GM23338 (cell line): ENCODE data around the gene PRSS2. TPM values are rescaled to one million over a fixed set of nuclear protein-coding genes. Genes with fewer than 3 reads are reported as not detected.

Source experiments
- ATAC-seq: fragments of 200-7000 bp; cut with Tn5 transposase; 3 replicates; pipeline ENCODE4 v1.9.1; 2020
- DNase-seq: peaks from one replicate; pipeline ENCODE4 v3.0.0-alpha.2; 2015; ENCODE audit warnings: low spot score
- H2AFZ ChIP-seq: fragments of 200-600 bp; sonication (generic); 2 replicates; pipeline ENCODE4 v1.8.0; 2016; ENCODE audit warnings: antibody characterized with exemption, mild to moderate bottlenecking, moderate library complexity
- H3F3A ChIP-seq: fragments of 200-600 bp; sonication (generic); replicated peaks from 2 replicates; pipeline ENCODE4 v1.8.0; 2017; ENCODE audit warnings: antibody characterized with exemption, mixed run types, low read depth
- H3K27ac ChIP-seq: fragments of 200-600 bp; sonication (generic); 2 replicates; pipeline ENCODE4 v1.6.1; 2016; ENCODE audit warnings: low read depth
- H3K27me3 ChIP-seq: fragments of 200-600 bp; sonication (generic); 2 replicates; pipeline ENCODE4 v1.8.0; 2016; ENCODE audit warnings: mild to moderate bottlenecking, mixed run types, moderate library complexity; ENCODE audit not compliant: insufficient read depth
- H3K36me3 ChIP-seq: fragments of 200-600 bp; sonication (generic); 2 replicates; pipeline ENCODE4 v1.8.0; 2016; ENCODE audit warnings: mild to moderate bottlenecking; ENCODE audit not compliant: insufficient read depth
- H3K4me1 ChIP-seq: fragments of 200-600 bp; sonication (generic); 2 replicates; pipeline ENCODE4 v1.8.0; 2016; ENCODE audit warnings: mild to moderate bottlenecking, moderate library complexity; ENCODE audit not compliant: insufficient read depth
- H3K4me2 ChIP-seq: fragments of 200-600 bp; sonication (generic); 2 replicates; pipeline ENCODE4 v1.7.1; 2017; ENCODE audit warnings: mixed run types
- H3K4me3 ChIP-seq: fragments of 200-600 bp; sonication (generic); 2 replicates; pipeline ENCODE4 v1.6.1; 2016; ENCODE audit warnings: mixed run types
- H3K79me2 ChIP-seq: fragments of 200-600 bp; sonication (generic); replicated peaks from 2 replicates; pipeline ENCODE4 v1.8.0; 2017; ENCODE audit warnings: mild to moderate bottlenecking; ENCODE audit not compliant: insufficient read depth
- H3K9me2 ChIP-seq: fragments of 200-600 bp; sonication (generic); 2 replicates; pipeline ENCODE4 v1.8.0; 2017; ENCODE audit not compliant: insufficient read depth
- H4K20me1 ChIP-seq: fragments of 200-600 bp; sonication (generic); replicated peaks from 2 replicates; pipeline ENCODE4 v1.8.0; 2017; ENCODE audit warnings: mild to moderate bottlenecking; ENCODE audit not compliant: insufficient read depth
- H3K27ac Mint-ChIP-seq: 2 replicates; pipeline ENCODE4 v1.8.0; 2020; ENCODE audit warnings: inconsistent platforms, mild to moderate bottlenecking, moderate library complexity, mixed read lengths
- H3K27me3 Mint-ChIP-seq: 3 replicates; pipeline ENCODE4 v1.8.0; 2022; ENCODE audit warnings: low read depth, mild to moderate bottlenecking, moderate library complexity, mixed read lengths, inconsistent platforms; ENCODE audit not compliant: insufficient read depth, poor library complexity
- H3K36me3 Mint-ChIP-seq: 3 replicates; pipeline ENCODE4 v1.8.0; 2021; ENCODE audit warnings: low read depth, mild to moderate bottlenecking, inconsistent platforms, moderate library complexity, mixed read lengths
- H3K4me1 Mint-ChIP-seq: 3 replicates; pipeline ENCODE4 v1.8.0; 2020; ENCODE audit warnings: mild to moderate bottlenecking, inconsistent platforms, mixed read lengths
- H3K4me3 Mint-ChIP-seq: 3 replicates; pipeline ENCODE4 v1.8.0; 2021; ENCODE audit warnings: moderate library complexity, mild to moderate bottlenecking, inconsistent platforms, mixed read lengths
- H3K9me3 Mint-ChIP-seq: 3 replicates; pipeline ENCODE4 v1.8.0; 2020; ENCODE audit warnings: moderate library complexity, mild to moderate bottlenecking, inconsistent platforms, mixed read lengths
- CREB1 ChIP-seq: fragments of 250-450 bp; sonication (Bioruptor Pico); IDR thresholded peaks from 2 replicates; pipeline ENCODE4 v1.5.0; 2020; ENCODE audit warnings: low read depth, mild to moderate bottlenecking, moderate library complexity
- CTCF ChIP-seq, 2 experiments: fragments of 200-600 bp in 1 of 2; sonication (generic) in 1 of 2; conservative IDR thresholded peaks; 2 replicates each; pipeline versions ENCODE4 v1.5.1 to v1.6.1; 2016 to 2017; ENCODE audit warnings: antibody characterized with exemption in 2 of 2, low read depth in 2 of 2, mild to moderate bottlenecking in 2 of 2, moderate library complexity in 1 of 2
- ETS1 ChIP-seq: IDR thresholded peaks from 2 replicates; pipeline ENCODE4 v1.6.1; 2016; ENCODE audit warnings: antibody characterized with exemption
- EZH2phosphoT487 ChIP-seq: fragments of 200-600 bp; sonication (generic); IDR thresholded peaks from one replicate; pipeline ENCODE4 v1.8.1; 2018; ENCODE audit warnings: antibody characterized with exemption; ENCODE audit not compliant: unreplicated experiment
- NANOG ChIP-seq: IDR thresholded peaks from 2 replicates; pipeline ENCODE4 v1.6.1; 2016; ENCODE audit warnings: antibody characterized with exemption, borderline replicate concordance
- POLR2AphosphoS5 ChIP-seq: IDR thresholded peaks from 2 replicates; pipeline ENCODE4 v1.6.1; 2016; ENCODE audit warnings: antibody characterized with exemption, low read depth
- STAT1 ChIP-seq: IDR thresholded peaks from one replicate; pipeline ENCODE4 v1.6.1; 2016; ENCODE audit warnings: antibody characterized with exemption; ENCODE audit not compliant: unreplicated experiment
- ZNF114 ChIP-seq: fragments of 250-450 bp; sonication (Bioruptor Pico); IDR thresholded peaks from 2 replicates; pipeline ENCODE4 v1.5.0; 2020; ENCODE audit warnings: mild to moderate bottlenecking, moderate library complexity
- ZNF331 ChIP-seq: fragments of 250-450 bp; sonication (Bioruptor Pico); IDR thresholded peaks from 2 replicates; pipeline ENCODE4 v1.5.0; 2020; ENCODE audit warnings: low read depth, mild to moderate bottlenecking, moderate library complexity
- polyA plus RNA-seq: library from polyadenylated mRNA; unstranded; fragments of >200 nt; fragmentation: Nextera tagmentation; extraction: Ambion mirVana; gene quantifications from 2 replicates; pipeline ENCODE4 v1.2.1, GENCODE V29; 2016
- total RNA-seq: library from RNA; depleted of rRNA; stranded (reverse); fragments of >200 nt; shearing (Covaris generic); gene quantifications from 2 replicates; pipeline ENCODE4 v1.2.3, GENCODE V29; 2014
- TF ChIP-seq, protein P1 (sequence below): fragments of 250-450 bp; sonication (Bioruptor Pico); IDR thresholded peaks from 2 replicates; pipeline ENCODE4 v1.5.0; 2020; ENCODE audit warnings: mild to moderate bottlenecking, moderate library complexity

The PRSS2 gene
- total and polyA plus RNA-seq, 2 experiments from 2014 or later = not detected

DNA sequence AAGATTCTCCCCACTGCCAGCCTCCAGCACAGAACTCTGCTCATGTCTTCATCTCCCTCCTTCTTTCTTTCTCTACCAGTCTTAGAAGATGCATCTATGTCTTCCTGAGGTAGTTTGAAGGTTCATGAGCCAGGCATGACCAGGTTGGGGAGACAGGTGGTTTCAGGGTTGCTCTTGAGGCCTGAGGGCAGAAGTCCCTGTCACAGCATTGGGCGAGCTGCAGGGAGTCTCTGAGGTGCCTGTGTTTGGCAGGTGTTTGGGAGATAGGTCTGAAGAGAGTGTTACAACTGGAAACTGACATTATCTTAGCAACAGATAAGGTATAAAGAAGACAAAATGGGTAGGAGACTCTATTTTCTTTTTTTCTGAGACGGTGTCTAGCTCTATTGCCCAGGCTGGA lies 18.7 kb downstream of the PRSS2 start (continued):
- TF ChIP-seq, protein P1, sequence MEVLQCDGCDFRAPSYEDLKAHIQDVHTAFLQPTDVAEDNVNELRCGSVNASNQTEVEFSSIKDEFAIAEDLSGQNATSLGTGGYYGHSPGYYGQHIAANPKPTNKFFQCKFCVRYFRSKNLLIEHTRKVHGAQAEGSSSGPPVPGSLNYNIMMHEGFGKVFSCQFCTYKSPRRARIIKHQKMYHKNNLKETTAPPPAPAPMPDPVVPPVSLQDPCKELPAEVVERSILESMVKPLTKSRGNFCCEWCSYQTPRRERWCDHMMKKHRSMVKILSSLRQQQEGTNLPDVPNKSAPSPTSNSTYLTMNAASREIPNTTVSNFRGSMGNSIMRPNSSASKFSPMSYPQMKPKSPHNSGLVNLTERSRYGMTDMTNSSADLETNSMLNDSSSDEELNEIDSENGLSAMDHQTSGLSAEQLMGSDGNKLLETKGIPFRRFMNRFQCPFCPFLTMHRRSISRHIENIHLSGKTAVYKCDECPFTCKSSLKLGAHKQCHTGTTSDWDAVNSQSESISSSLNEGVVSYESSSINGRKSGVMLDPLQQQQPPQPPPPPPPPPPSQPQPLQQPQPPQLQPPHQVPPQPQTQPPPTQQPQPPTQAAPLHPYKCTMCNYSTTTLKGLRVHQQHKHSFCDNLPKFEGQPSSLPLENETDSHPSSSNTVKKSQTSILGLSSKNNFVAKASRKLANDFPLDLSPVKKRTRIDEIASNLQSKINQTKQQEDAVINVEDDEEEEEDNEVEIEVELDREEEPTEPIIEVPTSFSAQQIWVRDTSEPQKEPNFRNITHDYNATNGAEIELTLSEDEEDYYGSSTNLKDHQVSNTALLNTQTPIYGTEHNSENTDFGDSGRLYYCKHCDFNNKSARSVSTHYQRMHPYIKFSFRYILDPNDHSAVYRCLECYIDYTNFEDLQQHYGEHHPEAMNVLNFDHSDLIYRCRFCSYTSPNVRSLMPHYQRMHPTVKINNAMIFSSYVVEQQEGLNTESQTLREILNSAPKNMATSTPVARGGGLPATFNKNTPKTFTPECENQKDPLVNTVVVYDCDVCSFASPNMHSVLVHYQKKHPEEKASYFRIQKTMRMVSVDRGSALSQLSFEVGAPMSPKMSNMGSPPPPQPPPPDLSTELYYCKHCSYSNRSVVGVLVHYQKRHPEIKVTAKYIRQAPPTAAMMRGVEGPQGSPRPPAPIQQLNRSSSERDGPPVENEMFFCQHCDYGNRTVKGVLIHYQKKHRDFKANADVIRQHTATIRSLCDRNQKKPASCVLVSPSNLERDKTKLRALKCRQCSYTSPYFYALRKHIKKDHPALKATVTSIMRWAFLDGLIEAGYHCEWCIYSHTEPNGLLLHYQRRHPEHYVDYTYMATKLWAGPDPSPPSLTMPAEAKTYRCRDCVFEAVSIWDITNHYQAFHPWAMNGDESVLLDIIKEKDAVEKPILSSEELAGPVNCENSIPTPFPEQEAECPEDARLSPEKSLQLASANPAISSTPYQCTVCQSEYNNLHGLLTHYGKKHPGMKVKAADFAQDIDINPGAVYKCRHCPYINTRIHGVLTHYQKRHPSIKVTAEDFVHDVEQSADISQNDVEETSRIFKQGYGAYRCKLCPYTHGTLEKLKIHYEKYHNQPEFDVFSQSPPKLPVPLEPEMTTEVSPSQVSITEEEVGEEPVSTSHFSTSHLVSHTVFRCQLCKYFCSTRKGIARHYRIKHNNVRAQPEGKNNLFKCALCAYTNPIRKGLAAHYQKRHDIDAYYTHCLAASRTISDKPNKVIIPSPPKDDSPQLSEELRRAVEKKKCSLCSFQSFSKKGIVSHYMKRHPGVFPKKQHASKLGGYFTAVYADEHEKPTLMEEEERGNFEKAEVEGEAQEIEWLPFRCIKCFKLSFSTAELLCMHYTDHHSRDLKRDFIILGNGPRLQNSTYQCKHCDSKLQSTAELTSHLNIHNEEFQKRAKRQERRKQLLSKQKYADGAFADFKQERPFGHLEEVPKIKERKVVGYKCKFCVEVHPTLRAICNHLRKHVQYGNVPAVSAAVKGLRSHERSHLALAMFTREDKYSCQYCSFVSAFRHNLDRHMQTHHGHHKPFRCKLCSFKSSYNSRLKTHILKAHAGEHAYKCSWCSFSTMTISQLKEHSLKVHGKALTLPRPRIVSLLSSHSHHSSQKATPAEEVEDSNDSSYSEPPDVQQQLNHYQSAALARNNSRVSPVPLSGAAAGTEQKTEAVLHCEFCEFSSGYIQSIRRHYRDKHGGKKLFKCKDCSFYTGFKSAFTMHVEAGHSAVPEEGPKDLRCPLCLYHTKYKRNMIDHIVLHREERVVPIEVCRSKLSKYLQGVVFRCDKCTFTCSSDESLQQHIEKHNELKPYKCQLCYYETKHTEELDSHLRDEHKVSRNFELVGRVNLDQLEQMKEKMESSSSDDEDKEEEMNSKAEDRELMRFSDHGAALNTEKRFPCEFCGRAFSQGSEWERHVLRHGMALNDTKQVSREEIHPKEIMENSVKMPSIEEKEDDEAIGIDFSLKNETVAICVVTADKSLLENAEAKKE (CRISPR knock-in tag) = no peak
- TF ChIP-seq EZH2phosphoT487 (no peak), ZNF114 (no peak), STAT1 (no peak), CTCF (conservative IDR thresholded peaks at IDR 0.05; ENCODE audit: low read depth in 2 of 2) (no peak), CREB1 (no peak), NANOG (no peak)

DNA sequence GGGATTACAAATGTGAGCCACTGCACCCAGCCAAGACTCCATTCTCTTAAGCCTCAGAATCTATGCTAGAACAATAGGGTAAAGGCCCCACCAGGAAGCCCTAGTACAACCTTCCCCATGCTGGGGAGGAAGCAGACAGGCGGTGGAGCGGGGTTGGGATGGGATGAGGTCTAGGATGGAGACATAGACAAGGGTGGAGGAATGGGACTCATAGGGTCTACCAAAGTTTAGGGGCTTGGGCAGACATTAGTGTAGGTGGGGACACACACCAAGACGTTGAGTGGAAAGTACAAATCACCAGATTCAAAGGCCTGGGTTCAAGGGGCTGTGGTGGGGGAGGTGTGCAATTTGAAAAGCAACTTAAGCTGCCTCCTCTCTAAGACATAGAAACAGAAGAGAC lies 19.3 kb downstream of the PRSS2 start:
- Mint-ChIP-seq H3K27me3 (peaks cover 2% of the 10 kb centered on the region), H3K36me3 (no peaks in the 10 kb centered on the region; the same call in 2 of the 3 replicates), H3K4me3 (no peak overlapping the region), H3K27ac (no peak overlapping the region), H3K4me1 (peaks cover 16% of the 10 kb centered on the region), H3K9me3 (no peaks in the 10 kb centered on the region; the same call in 2 of the 3 replicates)
- Histone ChIP-seq H3K36me3 (no peaks in the 10 kb centered on the region), H3K27me3 (peaks cover 14% of the 10 kb centered on the region; the same call in 1 of the 2 replicates), H3K27ac (no peak overlapping the region), H3K4me1 (peaks cover 16% of the 10 kb centered on the region), H2AFZ (no peak overlapping the region), H3K4me3 (no peak overlapping the region), H4K20me1 (no peaks in the 10 kb centered on the region), H3K9me2 (peaks cover 16% of the 10 kb centered on the region; the same call in 1 of the 2 replicates), H3F3A (no peaks in the 10 kb centered on the region), H3K4me2 (no peak overlapping the region), H3K79me2 (no peaks in the 10 kb centered on the region)
- ATAC-seq (no peak), DNase-seq (no peak)
- TF ChIP-seq ETS1 = no peak
- TF ChIP-seq ZNF331 (CRISPR knock-in tag) = no peak
- no peak for TF ChIP-seq POLR2AphosphoS5
- TF ChIP-seq CREB1 = no peak
